ENCODE results near the gene NDUFB7.
"Not testable (repeated sequence)": the region's sequence is repeated elsewhere in the genome, so short reads cannot be mapped to it uniquely, and the experiment has no call there.

The NDUFB7 gene

GRCh38 chr19:14544047-14544446 is 27.8 kb downstream of the NDUFB7 start:
- in situ Hi-C loops (cut with MboI; ENCODE audit: low sequenced_read_pairs, unreplicated experiment) = no loop called here
- DNase-seq (ENCODE audit: low spot score) = peak; percentile 31
- TF ChIP-seq CTCF (IDR thresholded peaks at IDR 0.05; ENCODE audit: borderline replicate concordance, control extremely low read depth, extremely low read depth, insufficient read depth, missing control alignments) = no peak

- no peak for TF ChIP-seq CTCF (IDR thresholded peaks at IDR 0.05; ENCODE audit: borderline replicate concordance, control extremely low read depth, extremely low read depth, insufficient read depth, missing control alignments)
- peak; percentile 24 for DNase-seq (ENCODE audit: low spot score)
- in situ Hi-C loops (cut with MboI; ENCODE audit: low sequenced_read_pairs, unreplicated experiment) = no loop called here
These were observed 29.0 kb downstream of the NDUFB7 start for GRCh38 chr19:14542711-14543328.

GRCh38 chr19:14541979-14542378 is 29.9 kb downstream of the NDUFB7 start:
- DNase-seq (ENCODE audit: low spot score); in situ Hi-C loops (cut with MboI; ENCODE audit: low sequenced_read_pairs, unreplicated experiment): not testable (repeated sequence)

GRCh38 chr19:14540741-14541525 is 30.9 kb downstream of the NDUFB7 start:
- DNase-seq (ENCODE audit: low spot score) = no peak
- in situ Hi-C loops (cut with MboI; ENCODE audit: low sequenced_read_pairs, unreplicated experiment) = no loop called here
- TF ChIP-seq CTCF (IDR thresholded peaks at IDR 0.05; ENCODE audit: borderline replicate concordance, control extremely low read depth, extremely low read depth, insufficient read depth, missing control alignments) = no peak

- no peak for TF ChIP-seq CTCF (IDR thresholded peaks at IDR 0.05; ENCODE audit: borderline replicate concordance, control extremely low read depth, extremely low read depth, insufficient read depth, missing control alignments)
- DNase-seq (ENCODE audit: low spot score) = peak; percentile 77
- in situ Hi-C loops (cut with MboI; ENCODE audit: low sequenced_read_pairs, unreplicated experiment) = no loop called here
These were observed 34.8 kb downstream of the NDUFB7 start for GRCh38 chr19:14536926-14537692.

- in situ Hi-C loops (cut with MboI; ENCODE audit: low sequenced_read_pairs, unreplicated experiment) = no loop called here
- no peak for TF ChIP-seq CTCF (IDR thresholded peaks at IDR 0.05; ENCODE audit: borderline replicate concordance, control extremely low read depth, extremely low read depth, insufficient read depth, missing control alignments)
These were observed 38.4 kb downstream of the NDUFB7 start for GRCh38 chr19:14533450-14533849.

GRCh38 chr19:14530506-14530905 is 41.4 kb downstream of the NDUFB7 start:
- no peak for DNase-seq (ENCODE audit: low spot score)
- no peak for TF ChIP-seq CTCF (IDR thresholded peaks at IDR 0.05; ENCODE audit: borderline replicate concordance, control extremely low read depth, extremely low read depth, insufficient read depth, missing control alignments)
- in situ Hi-C loops (cut with MboI; ENCODE audit: low sequenced_read_pairs, unreplicated experiment) = no loop called here

More at GRCh38 chr19:14533450-14533849, 38.4 kb downstream of the NDUFB7 start:
- no peak for DNase-seq (ENCODE audit: low spot score)
